Muscle of back (tissue), 11 donors: ENCODE measurements around the gene PSMA4. TPM values are rescaled to one million over a fixed set of nuclear protein-coding genes. Genes with fewer than 3 reads are reported as not detected.
A peak's percentile ranks its signal among the peaks of the same experiment; 100 is the strongest.
"Not testable (repeated sequence)": the region's sequence is repeated elsewhere in the genome, so short reads cannot be mapped to it uniquely, and the experiment has no call there.

Experiments used
- DNase-seq, 3 donors: peaks; one replicate each; pipeline versions ENCODE4 v3.0.0 to v3.0.0-alpha.2; 2013
- polyA plus RNA-seq, 10 donors: library from polyadenylated mRNA; unstranded; fragments of 120-200 nt; gene quantifications; one replicate each; pipeline ENCODE4 v1.2.1, GENCODE V29; 2013; ENCODE audit not compliant: insufficient read length in 10 of 10

Gene PSMA4
- polyA plus RNA-seq, 10 donors: 136 to 185 (median 164) TPM

- DNase-seq: no peak
These were observed 2.4 kb downstream of the PSMA4 start for GRCh38 chr15:78542647-78543046.

GRCh38 chr15:78550194-78550593, 9.9 kb downstream of the PSMA4 start:
- no peak for DNase-seq

GRCh38 chr15:78550815-78551214, 10.6 kb downstream of the PSMA4 start:
- DNase-seq: no peak

GRCh38 chr15:78551902-78552301, 11.7 kb downstream of the PSMA4 start:
- DNase-seq: no peak

GRCh38 chr15:78552597-78552996, 12.4 kb downstream of the PSMA4 start:
- no peak for DNase-seq

GRCh38 chr15:78560201-78560600, 20.0 kb downstream of the PSMA4 start:
- DNase-seq: not testable (repeated sequence)

GRCh38 chr15:78561490-78561889, 21.2 kb downstream of the PSMA4 start:
- no peak for DNase-seq

GRCh38 chr15:78563092-78563491, 22.8 kb downstream of the PSMA4 start:
- DNase-seq: no peak

- DNase-seq: no peak
These were observed 24.5 kb downstream of the PSMA4 start for GRCh38 chr15:78564743-78565096.

- peak; percentile 55 to 90 (median 71) for DNase-seq
These were observed 25.1 kb downstream of the PSMA4 start, which contains the start of gene CHRNA5 for GRCh38 chr15:78565097-78565950. TSS of gene CHRNA5 (plus strand) at chr15:78565520. CDS start at chr15:78565720, 200 bp downstream.

- DNase-seq: peak in 2 of 3 donors; percentile 3 to 36
These were observed 25.9 kb downstream of the PSMA4 start for GRCh38 chr15:78565951-78566774.

- no peak for DNase-seq
These were observed 27.3 kb downstream of the PSMA4 start for GRCh38 chr15:78567531-78567930.

GRCh38 chr15:78570710-78571109, 30.5 kb downstream of the PSMA4 start:
- DNase-seq: no peak

GRCh38 chr15:78571382-78571781, 31.1 kb downstream of the PSMA4 start:
- no peak for DNase-seq

- DNase-seq: no peak
These were observed 33.2 kb downstream of the PSMA4 start for GRCh38 chr15:78573416-78573815.

GRCh38 chr15:78574944-78575343, 34.7 kb downstream of the PSMA4 start:
- no peak for DNase-seq

GRCh38 chr15:78597583-78597982, 57.3 kb downstream of the PSMA4 start:
- DNase-seq: no peak

GRCh38 chr15:78598348-78598747, 58.1 kb downstream of the PSMA4 start:
- no peak for DNase-seq

GRCh38 chr15:78599189-78599588, 58.9 kb downstream of the PSMA4 start:
- DNase-seq: no peak
